ENCODE data around the gene ZIC2.

DNA sequence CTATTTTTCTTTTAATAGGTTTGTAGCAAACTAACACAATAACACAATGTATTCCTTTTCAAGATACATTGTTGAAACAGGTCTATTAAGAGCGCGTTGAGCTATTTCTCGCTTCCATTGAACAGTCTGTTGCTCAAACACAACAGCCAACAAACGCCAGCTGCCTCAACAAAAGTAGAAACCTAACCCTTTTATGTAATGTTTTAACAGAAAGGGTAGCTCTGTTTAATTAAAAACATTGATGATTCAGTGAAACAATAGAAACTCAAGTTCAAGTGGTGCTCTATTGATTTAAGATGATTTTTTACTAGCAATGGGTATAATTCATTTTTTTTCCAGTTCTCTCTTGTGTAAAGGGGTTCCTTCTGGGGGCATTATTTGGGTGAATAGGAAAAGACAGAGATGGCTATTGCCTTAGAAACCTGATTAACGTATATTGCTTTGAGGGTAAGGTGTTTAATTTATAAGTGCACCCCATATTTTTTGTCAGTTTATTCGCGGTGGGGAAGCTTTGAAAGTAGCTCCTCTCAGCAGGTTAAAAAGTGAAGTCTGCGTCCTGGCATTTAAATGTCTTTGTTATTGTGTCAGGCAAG, 14.9 kb downstream of the ZIC2 start:
- TF ChIP-seq CTCF (IDR thresholded peaks at IDR 0.05; ENCODE audit: control extremely low read depth in 1 of 3, insufficient read depth in 1 of 3, low read depth in 1 of 3, low read length in 3 of 3) (no peak), JUND (IDR thresholded peaks at IDR 0.05; ENCODE audit: low read length) (no peak), KDM4A (IDR thresholded peaks at IDR 0.05; ENCODE audit: low read depth, low read length, severe bottlenecking) (no peak), SP1 (IDR thresholded peaks at IDR 0.05; ENCODE audit: low read depth, low read length) (no peak), TAF1 (IDR thresholded peaks at IDR 0.05; ENCODE audit: low read depth, low read length) (no peak), KDM1A (IDR thresholded peaks at IDR 0.05; ENCODE audit: borderline replicate concordance, low read length) (no peak), SIX5 (IDR thresholded peaks at IDR 0.05; ENCODE audit: low read depth, low read length) (no peak), POLR2A (IDR thresholded peaks at IDR 0.05; ENCODE audit: control extremely low read depth in 1 of 2, low read depth in 2 of 2, low read length in 2 of 2) (no peak), CBX5 (IDR thresholded peaks at IDR 0.05; ENCODE audit: low read depth, low read length) (no peak), ATF3 (IDR thresholded peaks at IDR 0.05; ENCODE audit: insufficient read depth, low read depth, low read length) (no peak), JUN (IDR thresholded peaks at IDR 0.05; ENCODE audit: low read depth, low read length) (no peak), FOSL1 (IDR thresholded peaks at IDR 0.05; ENCODE audit: insufficient read depth, low read depth, low read length) (no peak), HDAC2 (IDR thresholded peaks at IDR 0.05; ENCODE audit: borderline replicate concordance in 1 of 2, low read depth in 2 of 2, low read length in 2 of 2) (no peak)
- TF ChIP-seq, protein P1, sequence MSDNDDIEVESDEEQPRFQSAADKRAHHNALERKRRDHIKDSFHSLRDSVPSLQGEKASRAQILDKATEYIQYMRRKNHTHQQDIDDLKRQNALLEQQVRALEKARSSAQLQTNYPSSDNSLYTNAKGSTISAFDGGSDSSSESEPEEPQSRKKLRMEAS (IDR thresholded peaks at IDR 0.05), result no peak
